ENCODE data around the gene NKX6-2.

DNA sequence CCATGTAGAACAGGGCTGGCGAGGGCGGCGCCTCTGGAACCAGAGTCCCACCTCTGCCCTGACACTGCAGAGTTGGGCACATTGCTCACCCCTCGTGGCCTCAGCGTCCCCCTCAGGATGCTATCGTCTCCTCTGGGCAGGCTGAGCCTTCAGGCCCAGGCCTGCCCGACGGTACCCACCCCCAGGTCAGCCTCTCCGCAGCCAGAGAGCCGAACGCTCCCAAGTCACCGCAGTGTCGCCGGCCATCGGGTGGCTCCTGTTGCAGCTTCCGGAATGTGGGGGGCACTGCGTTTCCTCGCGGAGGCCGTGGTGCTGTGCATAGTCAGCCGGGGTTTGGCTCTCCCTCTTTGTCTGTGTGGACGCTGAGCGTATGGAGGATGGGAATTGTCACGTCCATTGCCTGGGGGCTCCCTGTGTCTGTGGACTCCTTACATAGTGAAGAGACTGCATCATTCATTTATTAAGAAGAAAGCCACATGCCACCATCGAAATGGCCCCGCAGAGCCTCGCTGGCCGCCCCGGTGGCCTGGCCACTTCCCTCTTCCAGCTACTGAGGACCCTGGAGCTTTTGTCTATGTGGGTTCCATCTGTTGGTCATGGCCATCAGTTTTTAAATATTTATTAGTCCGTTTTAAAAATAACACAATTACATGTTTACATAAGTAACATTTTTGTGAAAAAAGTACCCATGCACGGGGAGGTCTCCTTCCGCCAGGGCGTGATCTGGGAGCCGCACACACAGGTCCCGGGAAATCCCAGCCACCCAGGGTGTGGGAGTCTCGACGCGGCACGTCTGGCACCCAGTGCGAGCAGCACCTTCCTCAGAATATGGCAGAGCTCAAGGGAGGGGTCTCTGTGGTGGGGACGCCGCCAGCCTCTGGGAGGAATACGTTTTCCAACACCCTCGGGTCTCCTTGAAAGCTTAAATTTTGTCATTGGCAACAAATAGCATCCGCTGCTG is 15.6 kb downstream of the NKX6-2 start:
- TF ChIP-seq EZH2 (IDR thresholded peaks at IDR 0.05; ENCODE audit: borderline replicate concordance) = no peak
- TF ChIP-seq CTCF (IDR thresholded peaks at IDR 0.05; ENCODE audit: poor library complexity) = no peak
- no peak for TF ChIP-seq EZH2phosphoT487 (IDR thresholded peaks at IDR 0.05; ENCODE audit: low read depth, severe bottlenecking, unreplicated experiment)
